GM12873 (cell line): ENCODE data around the gene TTLL7.

Experiments
- TF ChIP-seq, protein P1 (sequence below): IDR thresholded peaks from 2 replicates; pipeline ENCODE4 v1.5.1; 2012; ENCODE audit warnings: low read depth, mild to moderate bottlenecking, moderate library complexity, low read length, control low read depth; ENCODE audit not compliant: insufficient read depth; ENCODE audit errors: missing control alignments

The TTLL7 gene

GRCh38 chr1:83932281-83932680 lies 66.7 kb downstream of the TTLL7 start:
- TF ChIP-seq, protein P1, sequence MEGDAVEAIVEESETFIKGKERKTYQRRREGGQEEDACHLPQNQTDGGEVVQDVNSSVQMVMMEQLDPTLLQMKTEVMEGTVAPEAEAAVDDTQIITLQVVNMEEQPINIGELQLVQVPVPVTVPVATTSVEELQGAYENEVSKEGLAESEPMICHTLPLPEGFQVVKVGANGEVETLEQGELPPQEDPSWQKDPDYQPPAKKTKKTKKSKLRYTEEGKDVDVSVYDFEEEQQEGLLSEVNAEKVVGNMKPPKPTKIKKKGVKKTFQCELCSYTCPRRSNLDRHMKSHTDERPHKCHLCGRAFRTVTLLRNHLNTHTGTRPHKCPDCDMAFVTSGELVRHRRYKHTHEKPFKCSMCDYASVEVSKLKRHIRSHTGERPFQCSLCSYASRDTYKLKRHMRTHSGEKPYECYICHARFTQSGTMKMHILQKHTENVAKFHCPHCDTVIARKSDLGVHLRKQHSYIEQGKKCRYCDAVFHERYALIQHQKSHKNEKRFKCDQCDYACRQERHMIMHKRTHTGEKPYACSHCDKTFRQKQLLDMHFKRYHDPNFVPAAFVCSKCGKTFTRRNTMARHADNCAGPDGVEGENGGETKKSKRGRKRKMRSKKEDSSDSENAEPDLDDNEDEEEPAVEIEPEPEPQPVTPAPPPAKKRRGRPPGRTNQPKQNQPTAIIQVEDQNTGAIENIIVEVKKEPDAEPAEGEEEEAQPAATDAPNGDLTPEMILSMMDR = no peak

DNA sequence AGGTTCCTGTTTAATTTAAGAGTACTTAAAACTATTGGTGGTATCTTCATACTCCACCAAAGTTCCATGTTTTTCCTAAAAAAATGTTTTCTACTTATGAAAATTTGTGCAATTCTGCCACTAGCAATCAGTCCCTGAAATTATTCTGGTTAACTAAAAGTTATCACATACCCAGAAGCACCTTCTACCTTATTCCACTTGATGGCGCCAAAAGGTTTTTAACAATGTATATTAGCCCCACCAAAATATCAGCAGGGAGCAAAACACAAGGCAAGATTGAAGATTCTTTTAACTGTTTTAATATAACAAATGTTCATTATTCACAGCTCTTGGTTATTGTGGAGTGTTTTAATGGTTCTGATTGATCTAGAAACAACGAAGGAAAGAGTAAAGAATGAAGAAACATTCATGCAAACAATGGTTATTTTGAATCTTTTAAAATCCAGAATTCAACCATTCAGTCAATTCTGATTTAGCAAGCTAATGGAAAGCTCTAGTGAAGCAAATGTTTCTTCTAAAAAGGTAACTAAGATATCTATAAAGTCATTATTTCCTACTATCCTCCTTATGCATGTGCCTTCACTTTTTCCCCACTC lies 67.2 kb downstream of the TTLL7 start:
- TF ChIP-seq, protein P1 = peak; percentile 54

GRCh38 chr1:83929184-83929583 lies 69.7 kb downstream of the TTLL7 start:
- TF ChIP-seq, protein P1 = no peak

DNA sequence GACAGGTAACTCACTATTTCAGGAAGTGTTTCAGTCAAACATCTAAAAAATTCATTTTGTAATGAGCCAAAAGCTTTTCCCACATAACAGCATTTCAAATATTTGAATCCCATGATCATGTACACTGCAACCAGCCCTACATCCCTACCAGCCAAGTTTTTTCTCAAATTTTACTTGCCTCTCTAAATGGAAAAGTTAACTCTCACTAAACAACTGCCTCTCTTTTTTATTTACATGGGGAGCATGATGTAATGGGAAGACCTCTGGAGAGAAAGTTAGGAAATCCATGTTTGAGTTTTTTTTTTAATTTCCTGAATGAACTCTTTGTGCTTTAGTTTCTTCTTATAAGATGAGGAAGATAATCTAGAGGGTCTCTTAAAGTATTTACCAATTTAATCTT lies 70.5 kb downstream of the TTLL7 start:
- TF ChIP-seq, protein P1 = no peak

DNA sequence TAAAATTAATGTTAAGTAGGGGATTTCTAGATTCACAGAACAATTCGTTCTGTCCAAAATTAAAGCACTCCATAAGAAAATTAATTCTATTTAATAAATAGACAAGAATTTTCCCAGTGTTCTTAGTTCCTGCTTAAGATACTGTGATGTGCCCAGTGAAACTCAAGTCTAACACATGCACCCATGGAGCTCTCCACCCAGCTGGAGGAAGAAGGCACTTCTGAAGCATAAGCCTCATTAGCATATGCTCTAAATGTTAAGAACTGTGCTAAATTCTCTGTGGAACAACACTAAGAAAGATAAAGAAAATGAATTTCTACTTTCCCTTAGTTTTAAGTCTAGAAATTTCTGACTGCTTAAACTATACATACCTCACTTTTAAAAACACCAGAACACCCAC lies 71.2 kb downstream of the TTLL7 start:
- TF ChIP-seq, protein P1 = no peak

DNA sequence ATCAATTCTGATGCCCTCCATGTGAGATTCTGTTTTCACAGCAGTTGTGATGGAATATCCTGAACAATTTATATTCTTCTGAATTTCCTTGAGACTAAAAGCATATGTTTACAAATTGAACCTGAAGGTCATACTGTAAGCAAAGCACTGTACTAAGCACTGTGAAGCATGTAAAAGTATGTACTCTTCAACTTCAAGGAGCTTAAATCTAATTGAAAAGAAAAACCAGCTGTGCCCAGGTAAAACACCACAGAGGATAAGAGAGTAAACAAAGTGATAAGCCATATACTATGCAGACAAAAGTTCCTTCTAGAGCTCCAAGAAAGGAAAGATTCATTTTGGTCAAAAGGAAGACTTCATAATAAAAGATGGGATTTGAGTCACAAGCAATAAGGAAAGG lies 71.9 kb downstream of the TTLL7 start:
- TF ChIP-seq, protein P1 = no peak

- TF ChIP-seq, protein P1 = no peak
Observed at GRCh38 chr1:83923553-83923952, 75.4 kb downstream of the TTLL7 start.
